CD4-positive, alpha-beta T cell (primary cell): ENCODE measurements around the gene ENTR1. TPM values are rescaled to one million over a fixed set of nuclear protein-coding genes. Genes with fewer than 3 reads are reported as not detected.
A peak's percentile ranks its signal among the peaks of the same experiment; 100 is the strongest.

Experiments used
- ATAC-seq: fragments of 200-7000 bp; cut with Tn5 transposase; one replicate; pipeline ENCODE4 v1.10.0; 2022; ENCODE audit warnings: mild to moderate bottlenecking; ENCODE audit not compliant: poor library complexity
- CTCF ChIA-PET: fragments of 350-600 bp; sonication (Branson Sonifier 250); formaldehyde crosslinking; loops from one replicate; lab custom pipeline; 2021; ENCODE audit warnings: antibody characterized with exemption, inconsistent platforms; lab: Charles Lee
- POLR2A ChIA-PET: fragments of 350-600 bp; sonication (Branson Sonifier 250); formaldehyde crosslinking; loops from one replicate; lab custom pipeline; 2021; ENCODE audit warnings: antibody characterized with exemption, inconsistent platforms; lab: Charles Lee
- DNase-seq, 14 experiments: peaks; one replicate each; pipeline ENCODE4 v3.0.0-alpha.2; 2013 to 2020; ENCODE audit warnings: mixed read lengths in 2 of 14
- H3K27ac ChIP-seq, 2 donors: one replicate each; pipeline versions ENCODE4 v1.5.1 to v1.7.0; 2013; ENCODE audit warnings: low read length in 2 of 2, low read depth in 1 of 2, mild to moderate bottlenecking in 1 of 2
- H3K27me3 ChIP-seq, 2 experiments: 1 replicate in 1 of 2; 2 replicates in 1 of 2; pipeline versions ENCODE4 v1.6.1 to v1.7.0; 2013; ENCODE audit warnings: low read length in 2 of 2, control low read depth in 1 of 2, mild to moderate bottlenecking in 1 of 2, moderate library complexity in 1 of 2; ENCODE audit not compliant: insufficient read depth in 2 of 2, control insufficient read depth in 1 of 2
- H3K36me3 ChIP-seq: one replicate; pipeline ENCODE4 v1.6.1; 2013; ENCODE audit warnings: low read length, control low read depth; ENCODE audit not compliant: insufficient read depth
- H3K4me1 ChIP-seq: one replicate; pipeline ENCODE4 v1.6.1; 2013; ENCODE audit warnings: low read length, control low read depth; ENCODE audit not compliant: insufficient read depth
- H3K4me3 ChIP-seq: one replicate; pipeline ENCODE4 v1.5.1; 2013; ENCODE audit warnings: mild to moderate bottlenecking, low read length, moderate library complexity
- H3K9me3 ChIP-seq, 2 experiments: 1 replicate in 1 of 2; 2 replicates in 1 of 2; pipeline versions ENCODE4 v1.6.1 to v1.7.0; 2013; ENCODE audit warnings: low read length in 2 of 2, mild to moderate bottlenecking in 2 of 2, control low read depth in 1 of 2, moderate library complexity in 1 of 2; ENCODE audit not compliant: control insufficient read depth in 1 of 2, insufficient read depth in 1 of 2
- H3K27ac Mint-ChIP-seq: one replicate; pipeline ENCODE4 v1.8.0; 2020; ENCODE audit warnings: mixed read lengths
- H3K27me3 Mint-ChIP-seq: one replicate; pipeline ENCODE4 v1.8.0; 2021; ENCODE audit warnings: mixed read lengths
- H3K36me3 Mint-ChIP-seq: one replicate; pipeline ENCODE4 v1.8.0; 2021; ENCODE audit warnings: low read depth, mixed read lengths
- H3K4me1 Mint-ChIP-seq: one replicate; pipeline ENCODE4 v1.8.0; 2021; ENCODE audit warnings: low read depth, mixed read lengths
- H3K4me3 Mint-ChIP-seq: one replicate; pipeline ENCODE4 v1.8.0; 2020; ENCODE audit warnings: mild to moderate bottlenecking, mixed read lengths
- H3K9me3 Mint-ChIP-seq: one replicate; pipeline ENCODE4 v1.8.0; 2020; ENCODE audit warnings: mixed read lengths
- intact Hi-C, 2 experiments: fragments of 100-400 bp; cut with DNase I in 1 of 2; cut with micrococcal nuclease in 1 of 2; formaldehyde crosslinking; loops; one replicate each; pipeline versions ENCODE4 v1.15.1 to v1.9.0; 2023 to 2025; cut with DNase I, micrococcal nuclease
- total RNA-seq, 174 experiments: library from RNA in 2 of 174; stranded (reverse) in 2 of 174; gene quantifications; one replicate each; pipeline ENCODE4 v1.2.3 and lab custom pipeline; 2021 to 2026
- TF ChIP-seq, protein P1 (sequence below): fragments of 200-600 bp; IDR thresholded peaks from one replicate; pipeline ENCODE4 v1.8.0; 2022; ENCODE audit warnings: antibody characterized with exemption, mild to moderate bottlenecking

Gene ENTR1
- total RNA-seq, 2 experiments from 2014 or later, result 37.7 to 43.2 TPM

- Histone ChIP-seq H3K4me1 (peaks cover 27% of the 10 kb centered on the region), H3K36me3 (peaks cover 53% of the 10 kb centered on the region), H3K27ac (no peak overlapping the region), H3K9me3 (no peaks in the 10 kb centered on the region), H3K4me3 (no peak overlapping the region), H3K27me3 (no peaks in the 10 kb centered on the region)
- POLR2A ChIA-PET, result no interaction called here
- Mint-ChIP-seq H3K4me1 (peaks cover 17% of the 10 kb centered on the region), H3K9me3 (no peaks in the 10 kb centered on the region), H3K27ac (no peak overlapping the region), H3K4me3 (peak overlapping the region; percentile 70), H3K36me3 (peaks cover 62% of the 10 kb centered on the region), H3K27me3 (no peaks in the 10 kb centered on the region)
- peak in 1 of 14 experiments; percentile 18 for DNase-seq
- intact Hi-C loops, result loop anchor here in 1 of 2 experiments (2.0 kb wide), 2 partner anchors 39 to 63 kb away; no protein-coding TSS in a partner anchor
- TF ChIP-seq, protein P1, sequence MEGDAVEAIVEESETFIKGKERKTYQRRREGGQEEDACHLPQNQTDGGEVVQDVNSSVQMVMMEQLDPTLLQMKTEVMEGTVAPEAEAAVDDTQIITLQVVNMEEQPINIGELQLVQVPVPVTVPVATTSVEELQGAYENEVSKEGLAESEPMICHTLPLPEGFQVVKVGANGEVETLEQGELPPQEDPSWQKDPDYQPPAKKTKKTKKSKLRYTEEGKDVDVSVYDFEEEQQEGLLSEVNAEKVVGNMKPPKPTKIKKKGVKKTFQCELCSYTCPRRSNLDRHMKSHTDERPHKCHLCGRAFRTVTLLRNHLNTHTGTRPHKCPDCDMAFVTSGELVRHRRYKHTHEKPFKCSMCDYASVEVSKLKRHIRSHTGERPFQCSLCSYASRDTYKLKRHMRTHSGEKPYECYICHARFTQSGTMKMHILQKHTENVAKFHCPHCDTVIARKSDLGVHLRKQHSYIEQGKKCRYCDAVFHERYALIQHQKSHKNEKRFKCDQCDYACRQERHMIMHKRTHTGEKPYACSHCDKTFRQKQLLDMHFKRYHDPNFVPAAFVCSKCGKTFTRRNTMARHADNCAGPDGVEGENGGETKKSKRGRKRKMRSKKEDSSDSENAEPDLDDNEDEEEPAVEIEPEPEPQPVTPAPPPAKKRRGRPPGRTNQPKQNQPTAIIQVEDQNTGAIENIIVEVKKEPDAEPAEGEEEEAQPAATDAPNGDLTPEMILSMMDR, result no peak
- no peak for ATAC-seq
- CTCF ChIA-PET, result no interaction called here
These were observed 31.3 kb upstream of the ENTR1 start for GRCh38 chr9:136441681-136442245.

- H3K9me3 ChIP-seq, result no peaks in the 10 kb centered on the region
- peaks cover 57% of the 10 kb centered on the region for H3K36me3 Mint-ChIP-seq
- TF ChIP-seq, protein P1, result no peak
- ChIA-PET CTCF (interaction anchor here (1.3 to 1.4 kb wide), 2 partner anchors 27 to 77 kb away, joined by 3 read pairs; partner anchors contain the start of gene DNLZ), POLR2A (no interaction called here)
- H3K36me3 ChIP-seq, result peaks cover 48% of the 10 kb centered on the region
- no peak for ATAC-seq
- H3K4me1 Mint-ChIP-seq, result peaks cover 21% of the 10 kb centered on the region
- no peaks in the 10 kb centered on the region for H3K27me3 Mint-ChIP-seq
- H3K9me3 Mint-ChIP-seq, result no peaks in the 10 kb centered on the region
- peaks cover 30% of the 10 kb centered on the region for H3K4me1 ChIP-seq
- H3K27ac ChIP-seq, result no peak overlapping the region
- DNase-seq, result peak in 1 of 14 experiments; percentile 16
- no peak overlapping the region for H3K27ac Mint-ChIP-seq
- no peaks in the 10 kb centered on the region for H3K27me3 ChIP-seq
- intact Hi-C loops, result loop anchor here in 1 of 2 experiments (2.0 kb wide), 1 partner anchor 64 kb away; no protein-coding TSS in a partner anchor
- H3K4me3 ChIP-seq, result no peak overlapping the region
- H3K4me3 Mint-ChIP-seq, result peak overlapping the region; percentile 70
These were observed 30.8 kb upstream of the ENTR1 start for GRCh38 chr9:136441191-136441680.

- intact Hi-C loops, result loop anchor here in 1 of 2 experiments (2.0 kb wide), 4 partner anchors 29 to 77 kb away; partner anchors contain the start of genes DNLZ, ENTR1, PMPCA and SNAPC4
- peaks cover 49% of the 10 kb centered on the region for H3K36me3 Mint-ChIP-seq
- H3K9me3 Mint-ChIP-seq, result no peaks in the 10 kb centered on the region
- H3K27me3 Mint-ChIP-seq, result no peaks in the 10 kb centered on the region
- Histone ChIP-seq H3K9me3 (no peaks in the 10 kb centered on the region), H3K36me3 (peaks cover 42% of the 10 kb centered on the region), H3K27ac (peak within 1 kb of the TSS in 1 of 2 donors; percentile 29), H3K27me3 (no peaks in the 10 kb centered on the region), H3K4me3 (peak within 1 kb of the TSS; percentile 71), H3K4me1 (peaks cover 35% of the 10 kb centered on the region)
- TF ChIP-seq, protein P1, result peak; percentile 50
- CTCF ChIA-PET, result interaction anchor here (0.9 to 1.4 kb wide), 3 partner anchors 26 to 76 kb away, joined by 3 read pairs; partner anchors contain the start of gene DNLZ
- H3K4me3 Mint-ChIP-seq, result peak within 1 kb of the TSS; percentile 97
- POLR2A ChIA-PET, result interaction anchor here (1.8 kb wide), 1 partner anchor 36 kb away, joined by 6 read pairs; no protein-coding TSS in a partner anchor
- DNase-seq, result peak; percentile 65 to 91 (median 82)
- H3K4me1 Mint-ChIP-seq, result peaks cover 21% of the 10 kb centered on the region
- peak; percentile 78 for ATAC-seq
- peak within 1 kb of the TSS; percentile 92 for H3K27ac Mint-ChIP-seq
These were observed 29.3 kb upstream of the ENTR1 start, which contains the start of gene INPP5E for GRCh38 chr9:136439481-136440408. INPP5E (minus strand) TSS chr9:136439845; CDS start chr9:136439419, 426 bp downstream.
